Measurements from ENCODE around the gene C5orf58.

DNA sequence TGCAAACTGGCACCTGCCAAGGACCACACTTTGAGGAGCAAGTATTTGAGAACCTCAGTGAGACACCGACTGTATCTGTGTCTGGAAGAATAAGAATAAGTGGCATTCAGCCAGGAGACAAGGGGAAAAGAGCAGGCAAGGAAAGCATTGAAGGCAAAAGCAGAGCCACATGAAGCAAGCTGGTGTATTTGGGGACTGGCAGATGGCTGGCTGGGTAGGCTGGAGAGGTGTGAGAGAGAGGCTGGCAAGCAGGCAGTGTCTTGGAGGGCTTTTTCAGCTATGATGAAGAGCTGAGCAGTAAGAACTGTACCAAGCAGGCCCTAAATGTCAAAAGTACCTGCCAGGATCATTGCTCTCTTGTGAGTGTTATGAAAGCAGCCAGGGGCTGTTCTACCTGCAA is 14.1 kb upstream of the C5orf58 start:
- TF ChIP-seq ISL1 (CRISPR knock-in tag; IDR thresholded peaks at IDR 0.05) (no peak), ZFP30 (CRISPR knock-in tag; IDR thresholded peaks at IDR 0.05) (no peak), OSR1 (CRISPR knock-in tag; IDR thresholded peaks at IDR 0.05) (no peak), ZC3H10 (CRISPR knock-in tag; IDR thresholded peaks at IDR 0.05) (no peak), ZFP3 (CRISPR knock-in tag; IDR thresholded peaks at IDR 0.05) (no peak), CSDC2 (CRISPR knock-in tag; IDR thresholded peaks at IDR 0.05) (no peak), GLIS3 (CRISPR knock-in tag; IDR thresholded peaks at IDR 0.05) (no peak), RARB (CRISPR knock-in tag; IDR thresholded peaks at IDR 0.05) (no peak), TOX (CRISPR knock-in tag; IDR thresholded peaks at IDR 0.05; ENCODE audit: borderline replicate concordance) (no peak)
- TF ChIP-seq, protein P1, sequence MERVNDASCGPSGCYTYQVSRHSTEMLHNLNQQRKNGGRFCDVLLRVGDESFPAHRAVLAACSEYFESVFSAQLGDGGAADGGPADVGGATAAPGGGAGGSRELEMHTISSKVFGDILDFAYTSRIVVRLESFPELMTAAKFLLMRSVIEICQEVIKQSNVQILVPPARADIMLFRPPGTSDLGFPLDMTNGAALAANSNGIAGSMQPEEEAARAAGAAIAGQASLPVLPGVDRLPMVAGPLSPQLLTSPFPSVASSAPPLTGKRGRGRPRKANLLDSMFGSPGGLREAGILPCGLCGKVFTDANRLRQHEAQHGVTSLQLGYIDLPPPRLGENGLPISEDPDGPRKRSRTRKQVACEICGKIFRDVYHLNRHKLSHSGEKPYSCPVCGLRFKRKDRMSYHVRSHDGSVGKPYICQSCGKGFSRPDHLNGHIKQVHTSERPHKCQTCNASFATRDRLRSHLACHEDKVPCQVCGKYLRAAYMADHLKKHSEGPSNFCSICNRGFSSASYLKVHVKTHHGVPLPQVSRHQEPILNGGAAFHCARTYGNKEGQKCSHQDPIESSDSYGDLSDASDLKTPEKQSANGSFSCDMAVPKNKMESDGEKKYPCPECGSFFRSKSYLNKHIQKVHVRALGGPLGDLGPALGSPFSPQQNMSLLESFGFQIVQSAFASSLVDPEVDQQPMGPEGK (CRISPR knock-in tag; IDR thresholded peaks at IDR 0.05; ENCODE audit: borderline replicate concordance) = no peak
- TF ChIP-seq, protein P2, sequence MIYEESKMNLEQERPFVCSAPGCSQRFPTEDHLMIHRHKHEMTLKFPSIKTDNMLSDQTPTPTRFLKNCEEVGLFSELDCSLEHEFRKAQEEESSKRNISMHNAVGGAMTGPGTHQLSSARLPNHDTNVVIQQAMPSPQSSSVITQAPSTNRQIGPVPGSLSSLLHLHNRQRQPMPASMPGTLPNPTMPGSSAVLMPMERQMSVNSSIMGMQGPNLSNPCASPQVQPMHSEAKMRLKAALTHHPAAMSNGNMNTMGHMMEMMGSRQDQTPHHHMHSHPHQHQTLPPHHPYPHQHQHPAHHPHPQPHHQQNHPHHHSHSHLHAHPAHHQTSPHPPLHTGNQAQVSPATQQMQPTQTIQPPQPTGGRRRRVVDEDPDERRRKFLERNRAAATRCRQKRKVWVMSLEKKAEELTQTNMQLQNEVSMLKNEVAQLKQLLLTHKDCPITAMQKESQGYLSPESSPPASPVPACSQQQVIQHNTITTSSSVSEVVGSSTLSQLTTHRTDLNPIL (CRISPR knock-in tag; IDR thresholded peaks at IDR 0.05; ENCODE audit: low read depth) = no peak
- TF ChIP-seq, protein P3, sequence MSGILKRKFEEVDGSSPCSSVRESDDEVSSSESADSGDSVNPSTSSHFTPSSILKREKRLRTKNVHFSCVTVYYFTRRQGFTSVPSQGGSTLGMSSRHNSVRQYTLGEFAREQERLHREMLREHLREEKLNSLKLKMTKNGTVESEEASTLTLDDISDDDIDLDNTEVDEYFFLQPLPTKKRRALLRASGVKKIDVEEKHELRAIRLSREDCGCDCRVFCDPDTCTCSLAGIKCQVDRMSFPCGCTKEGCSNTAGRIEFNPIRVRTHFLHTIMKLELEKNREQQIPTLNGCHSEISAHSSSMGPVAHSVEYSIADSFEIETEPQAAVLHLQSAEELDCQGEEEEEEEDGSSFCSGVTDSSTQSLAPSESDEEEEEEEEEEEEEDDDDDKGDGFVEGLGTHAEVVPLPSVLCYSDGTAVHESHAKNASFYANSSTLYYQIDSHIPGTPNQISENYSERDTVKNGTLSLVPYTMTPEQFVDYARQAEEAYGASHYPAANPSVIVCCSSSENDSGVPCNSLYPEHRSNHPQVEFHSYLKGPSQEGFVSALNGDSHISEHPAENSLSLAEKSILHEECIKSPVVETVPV (CRISPR knock-in tag; IDR thresholded peaks at IDR 0.05) = no peak
- TF ChIP-seq, protein P4, sequence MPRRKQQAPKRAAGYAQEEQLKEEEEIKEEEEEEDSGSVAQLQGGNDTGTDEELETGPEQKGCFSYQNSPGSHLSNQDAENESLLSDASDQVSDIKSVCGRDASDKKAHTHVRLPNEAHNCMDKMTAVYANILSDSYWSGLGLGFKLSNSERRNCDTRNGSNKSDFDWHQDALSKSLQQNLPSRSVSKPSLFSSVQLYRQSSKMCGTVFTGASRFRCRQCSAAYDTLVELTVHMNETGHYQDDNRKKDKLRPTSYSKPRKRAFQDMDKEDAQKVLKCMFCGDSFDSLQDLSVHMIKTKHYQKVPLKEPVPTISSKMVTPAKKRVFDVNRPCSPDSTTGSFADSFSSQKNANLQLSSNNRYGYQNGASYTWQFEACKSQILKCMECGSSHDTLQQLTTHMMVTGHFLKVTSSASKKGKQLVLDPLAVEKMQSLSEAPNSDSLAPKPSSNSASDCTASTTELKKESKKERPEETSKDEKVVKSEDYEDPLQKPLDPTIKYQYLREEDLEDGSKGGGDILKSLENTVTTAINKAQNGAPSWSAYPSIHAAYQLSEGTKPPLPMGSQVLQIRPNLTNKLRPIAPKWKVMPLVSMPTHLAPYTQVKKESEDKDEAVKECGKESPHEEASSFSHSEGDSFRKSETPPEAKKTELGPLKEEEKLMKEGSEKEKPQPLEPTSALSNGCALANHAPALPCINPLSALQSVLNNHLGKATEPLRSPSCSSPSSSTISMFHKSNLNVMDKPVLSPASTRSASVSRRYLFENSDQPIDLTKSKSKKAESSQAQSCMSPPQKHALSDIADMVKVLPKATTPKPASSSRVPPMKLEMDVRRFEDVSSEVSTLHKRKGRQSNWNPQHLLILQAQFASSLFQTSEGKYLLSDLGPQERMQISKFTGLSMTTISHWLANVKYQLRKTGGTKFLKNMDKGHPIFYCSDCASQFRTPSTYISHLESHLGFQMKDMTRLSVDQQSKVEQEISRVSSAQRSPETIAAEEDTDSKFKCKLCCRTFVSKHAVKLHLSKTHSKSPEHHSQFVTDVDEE (CRISPR knock-in tag; IDR thresholded peaks at IDR 0.05) = no peak
